GM19023 (cell line): Measurements from ENCODE around the gene MTERF4.

Experiments
- ATAC-seq: cut with Tn5 transposase; IDR thresholded peaks from one replicate; pipeline ENCODE4 v1.9.1; 2021; ENCODE audit warnings: mild to moderate bottlenecking, moderate library complexity; ENCODE audit not compliant: unreplicated experiment

Gene MTERF4, protein sequence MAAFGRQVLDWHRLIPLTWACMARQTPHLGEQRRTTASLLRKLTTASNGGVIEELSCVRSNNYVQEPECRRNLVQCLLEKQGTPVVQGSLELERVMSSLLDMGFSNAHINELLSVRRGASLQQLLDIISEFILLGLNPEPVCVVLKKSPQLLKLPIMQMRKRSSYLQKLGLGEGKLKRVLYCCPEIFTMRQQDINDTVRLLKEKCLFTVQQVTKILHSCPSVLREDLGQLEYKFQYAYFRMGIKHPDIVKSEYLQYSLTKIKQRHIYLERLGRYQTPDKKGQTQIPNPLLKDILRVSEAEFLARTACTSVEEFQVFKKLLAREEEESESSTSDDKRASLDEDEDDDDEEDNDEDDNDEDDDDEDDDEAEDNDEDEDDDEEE

DNA sequence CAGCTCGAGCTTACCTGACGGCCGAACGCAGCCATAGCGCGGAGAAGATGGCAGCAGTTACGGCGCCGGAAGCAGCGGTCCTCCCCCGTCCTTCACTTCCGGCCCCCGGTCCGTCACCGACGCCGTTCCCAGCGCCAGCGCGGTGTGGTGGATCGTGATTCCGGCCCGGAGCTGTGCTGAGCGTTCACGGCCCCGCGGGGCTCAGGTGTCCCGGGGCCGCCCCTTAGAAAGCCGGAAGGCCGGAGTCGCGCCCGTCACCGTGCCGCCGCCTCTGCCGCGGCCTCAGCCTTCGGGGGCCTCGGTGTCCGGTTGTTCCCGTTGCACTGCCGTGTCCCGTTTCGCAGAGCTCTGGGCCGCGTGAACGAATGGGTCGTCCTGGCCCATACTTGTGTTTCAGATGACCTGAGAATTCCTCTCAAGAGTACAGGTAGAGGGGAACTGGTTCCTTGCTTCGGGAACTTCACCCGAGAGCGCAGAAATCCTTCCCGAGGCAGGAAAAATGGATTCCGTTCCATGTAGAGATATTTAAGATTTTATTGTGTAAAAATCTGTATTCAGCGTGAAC, at the start of gene MTERF4:
TSS of gene MTERF4 (minus strand) at position 49 of the 565 bp plus-strand sequence. CDS start at position 35, 14 bp downstream.
- ATAC-seq, result peak; percentile 90

DNA sequence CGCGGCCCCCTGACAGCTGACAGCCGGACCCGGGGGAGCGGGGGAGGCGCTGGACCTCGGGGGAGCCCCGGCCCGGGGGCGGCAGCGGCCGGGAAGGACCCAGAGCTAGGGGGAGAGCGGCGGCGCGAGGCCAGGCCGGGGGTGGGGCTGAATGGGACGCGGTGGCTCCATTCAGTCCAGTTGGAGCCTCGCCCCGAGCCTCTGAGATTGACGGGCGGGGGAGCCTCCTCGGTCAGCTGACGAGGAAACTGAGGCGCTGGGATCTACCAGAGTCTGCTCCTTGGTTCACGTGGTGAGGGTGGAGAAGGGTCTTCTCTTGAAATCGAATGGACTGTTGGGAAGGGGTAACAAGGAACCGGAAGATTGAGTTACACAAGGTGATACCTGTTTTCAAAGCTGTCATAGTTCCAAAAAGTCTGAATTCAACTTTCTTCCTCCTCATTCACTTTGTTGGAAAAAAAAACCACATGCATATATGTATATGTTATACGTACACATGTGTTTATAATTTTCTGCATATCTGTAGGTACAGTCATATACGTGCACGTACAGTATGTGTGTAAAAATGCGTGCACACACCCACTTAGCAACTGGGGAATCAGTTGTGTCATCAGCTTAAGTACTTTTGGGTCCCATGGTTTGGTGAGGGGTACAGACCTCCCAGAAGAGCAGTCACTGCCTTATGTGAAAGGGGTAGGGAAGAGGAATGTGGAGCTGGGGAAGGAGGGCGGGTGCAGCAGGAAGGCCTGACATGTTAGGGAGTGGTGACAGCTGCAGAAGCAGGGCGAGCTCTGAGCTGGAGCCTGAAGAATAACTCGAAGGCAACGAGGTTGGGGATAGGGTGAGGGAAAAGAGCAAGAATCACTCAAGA, 48.8 kb upstream of the MTERF4 start:
- no peak for ATAC-seq

DNA sequence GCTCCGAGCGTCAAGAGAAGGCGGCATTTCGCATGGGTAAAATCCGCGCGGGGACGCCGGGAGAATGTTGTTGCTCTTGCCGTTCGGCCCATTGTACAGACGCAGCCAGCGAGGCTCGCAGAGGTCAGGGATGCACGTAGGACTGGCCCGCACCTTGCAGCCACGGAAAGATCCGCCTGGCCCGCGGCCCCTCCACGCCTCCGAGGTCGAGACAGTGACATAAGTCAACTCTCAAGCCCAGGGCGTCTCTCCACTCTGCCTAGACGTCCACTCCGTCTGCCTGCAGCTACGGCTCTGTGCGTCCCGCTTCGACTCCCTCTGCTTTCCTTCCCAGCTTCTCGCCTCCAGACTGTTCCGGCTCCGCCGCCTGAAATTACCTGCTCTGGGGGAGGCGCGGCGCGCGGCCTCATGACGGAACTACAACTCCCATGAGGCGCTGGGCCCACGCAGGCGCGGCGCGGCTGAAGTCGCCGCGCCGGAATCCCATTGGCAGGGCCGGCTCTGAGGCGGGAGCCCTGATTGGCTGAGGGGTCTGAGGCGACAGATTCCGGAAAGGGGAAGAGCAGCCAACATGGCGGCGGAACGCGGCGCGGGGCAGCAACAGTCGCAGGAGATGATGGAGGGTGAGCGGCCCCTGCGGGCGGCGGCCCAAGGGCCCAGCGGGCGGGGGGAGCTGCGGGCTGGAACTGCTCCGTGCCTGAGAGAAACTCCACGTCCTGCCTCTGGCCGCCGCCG, 48.0 kb upstream of the MTERF4 start, which contains the start of gene PPP1R7:
TSS of gene PPP1R7 (plus strand) at position 543 of the 735 bp plus-strand sequence. CDS start at position 572, 29 bp downstream.
- peak; percentile 73 for ATAC-seq

- ATAC-seq, result peak; percentile 2
Measured at GRCh38 chr2:241149675-241149924, 47.5 kb upstream of the MTERF4 start.

- peak; percentile 81 for ATAC-seq
Measured at GRCh38 chr2:241148891-241149674, 47.0 kb upstream of the MTERF4 start, which contains the start of gene PASK. Gene PASK, minus strand, starts transcription at chr2:241149472. Its CDS starts 6,440 bp downstream, at chr2:241143032.

DNA sequence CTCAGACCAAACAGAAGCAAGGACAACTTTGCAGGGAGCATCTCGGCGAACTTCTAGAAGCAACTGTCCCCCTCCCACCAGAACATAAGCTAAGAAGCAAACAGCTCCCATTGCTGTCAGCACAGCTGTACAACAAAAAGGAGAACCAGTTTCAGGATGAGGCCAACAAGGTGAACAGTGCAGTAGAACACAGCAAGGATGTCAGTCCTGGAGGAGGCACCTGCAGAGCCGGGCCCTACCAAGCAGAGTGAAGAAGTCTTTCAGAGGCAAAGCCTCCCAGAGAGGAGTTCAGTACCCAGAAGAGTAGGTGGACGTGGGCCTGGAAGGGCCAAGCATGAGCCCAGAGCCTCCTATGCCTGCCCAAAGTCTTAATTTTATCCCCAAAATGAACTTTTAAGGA, 46.2 kb upstream of the MTERF4 start:
- no peak for ATAC-seq

DNA sequence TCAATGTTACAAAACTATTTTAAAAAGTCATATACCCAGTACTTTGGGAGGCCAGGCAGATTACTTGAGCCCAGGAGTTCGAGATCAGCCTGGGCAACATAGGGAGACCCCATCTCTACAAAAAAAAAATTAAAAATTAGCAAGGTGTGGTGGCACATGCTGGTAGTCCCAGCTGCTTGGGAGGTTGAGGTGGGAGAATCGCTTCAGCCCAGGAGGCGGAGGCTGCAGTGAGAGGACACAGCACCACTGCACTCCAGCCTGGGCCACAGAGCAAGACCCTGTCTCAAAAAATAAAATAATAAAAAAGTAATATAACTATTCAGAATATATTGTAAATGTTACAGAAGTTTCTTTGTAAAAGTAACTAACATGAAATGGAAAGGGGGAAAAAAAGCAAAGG, 45.2 kb upstream of the MTERF4 start:
- no peak for ATAC-seq

DNA sequence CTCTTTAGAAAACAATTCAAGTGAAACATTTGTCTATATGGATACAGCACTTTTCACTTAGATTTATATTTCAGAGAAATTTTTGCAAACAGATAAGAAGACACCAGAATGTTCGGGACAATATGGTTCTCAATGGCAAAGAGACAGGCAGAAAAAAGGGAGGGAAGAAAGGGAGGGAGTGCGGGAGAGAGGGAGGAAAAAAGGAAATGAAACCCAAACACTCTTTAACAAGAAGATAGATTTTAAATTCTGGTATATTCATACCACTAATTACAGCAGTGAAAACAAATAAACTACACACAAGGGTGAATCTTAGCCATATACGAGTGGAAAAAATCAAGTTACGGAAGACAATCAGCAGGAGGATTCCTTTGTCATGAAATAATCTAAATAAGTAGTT, 44.2 kb upstream of the MTERF4 start:
- no peak for ATAC-seq

DNA sequence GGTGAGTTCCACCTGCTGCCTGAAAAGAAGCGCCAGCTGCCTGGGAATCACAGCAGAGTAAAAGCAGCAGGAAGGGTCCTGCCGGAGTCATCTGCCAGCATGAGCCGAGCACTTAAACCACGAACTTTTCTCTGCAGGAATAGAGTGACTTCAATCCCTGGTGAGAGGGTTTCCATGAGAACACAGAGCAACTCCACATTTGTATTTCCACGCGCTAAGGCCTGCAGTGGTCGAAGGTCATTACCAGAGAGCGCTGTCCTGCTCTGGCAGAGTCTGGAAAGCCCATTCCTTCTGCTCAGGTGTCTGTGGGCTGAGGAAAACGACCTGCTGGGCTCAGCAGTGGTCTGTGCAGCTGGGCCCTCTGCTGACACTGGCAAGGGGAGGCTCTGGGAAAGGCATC, 40.5 kb upstream of the MTERF4 start:
- no peak for ATAC-seq

DNA sequence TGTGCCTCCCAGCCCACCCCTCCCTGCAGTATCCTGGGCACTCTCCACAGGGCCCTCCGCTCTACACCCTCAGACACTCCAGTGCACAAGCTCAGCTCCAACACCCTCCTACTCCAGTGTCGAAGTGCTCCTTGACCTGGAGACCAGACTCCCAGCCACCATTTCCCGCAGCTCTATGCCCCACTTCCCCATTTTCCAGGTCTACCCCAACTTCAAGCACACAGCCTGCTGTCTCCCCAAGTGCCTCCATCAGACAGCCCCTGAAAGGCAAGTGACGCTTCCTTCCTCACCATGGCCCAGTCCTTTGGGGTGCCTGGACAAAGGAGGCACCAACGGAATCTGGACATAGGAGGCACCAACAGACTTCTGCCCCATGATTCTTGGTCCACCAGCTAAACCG, 40.0 kb upstream of the MTERF4 start:
- ATAC-seq, result no peak

GRCh38 chr2:241141214-241141770, 39.2 kb upstream of the MTERF4 start:
- no peak for ATAC-seq

- no peak for ATAC-seq
Measured at GRCh38 chr2:241140445-241140840, 38.4 kb upstream of the MTERF4 start.

DNA sequence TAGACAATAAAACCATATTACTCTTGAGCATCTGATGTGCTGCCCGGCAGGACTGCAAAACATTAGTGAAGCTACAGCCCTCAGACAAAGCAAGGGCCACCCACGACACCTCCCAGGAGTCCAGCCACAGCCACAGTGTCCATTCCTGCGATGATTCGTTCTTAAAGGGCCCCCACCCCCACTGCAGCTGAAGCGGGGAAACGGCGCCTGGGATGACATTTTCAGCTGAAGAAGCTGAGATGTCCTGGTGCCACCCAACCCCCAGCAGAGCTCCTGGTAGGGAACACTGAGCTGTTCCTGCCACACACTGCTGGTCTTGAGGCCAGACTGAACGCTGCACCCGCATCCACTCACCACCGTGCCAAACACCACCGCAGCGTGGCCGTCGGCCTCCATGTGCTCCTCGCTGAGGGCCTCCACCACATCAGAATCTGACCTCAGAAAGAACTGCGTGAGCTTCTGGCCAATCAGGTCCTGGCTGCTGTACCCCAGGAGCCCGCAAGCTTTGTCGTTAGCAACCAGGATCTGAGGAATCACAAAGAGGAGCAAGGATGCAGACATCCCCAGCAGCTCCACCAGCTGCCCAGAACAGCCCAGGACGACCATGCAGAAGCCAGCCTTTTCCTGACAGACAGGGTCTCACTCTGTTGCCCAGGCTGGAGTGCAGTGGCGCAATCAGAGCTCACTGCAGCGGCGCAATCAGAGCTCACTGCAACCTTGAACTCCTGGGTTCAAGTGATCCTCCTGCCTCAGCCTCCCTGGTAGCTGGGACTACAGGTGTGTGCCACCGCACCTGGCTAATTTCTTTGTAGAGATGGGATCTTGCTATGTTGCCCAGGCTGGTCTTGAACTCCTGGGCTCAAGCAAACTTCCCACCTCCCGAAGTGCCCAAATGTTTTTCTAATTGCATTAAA, 37.7 kb upstream of the MTERF4 start:
- no peak for ATAC-seq

DNA sequence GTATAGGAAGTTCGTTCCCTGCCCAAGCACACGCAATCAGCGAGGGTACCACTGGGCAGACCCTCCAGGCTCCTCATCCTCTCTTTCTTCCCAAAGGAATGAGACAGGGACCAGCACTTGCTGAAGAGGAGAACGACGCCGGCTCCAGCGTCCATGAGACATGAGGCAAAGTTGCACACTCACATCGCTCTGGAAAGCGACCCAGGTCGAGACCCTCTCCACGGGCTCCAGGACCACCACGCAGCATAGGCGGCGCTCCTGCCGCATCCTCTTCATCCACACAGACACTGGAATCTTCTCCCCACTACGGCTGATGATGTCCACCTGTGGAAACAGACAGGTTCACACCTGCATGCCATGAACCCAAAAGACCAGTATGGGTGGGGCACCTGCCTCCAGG, 36.4 kb upstream of the MTERF4 start:
- no peak for ATAC-seq

GRCh38 chr2:241137276-241138190, 35.4 kb upstream of the MTERF4 start:
- ATAC-seq, result no peak

- no peak for ATAC-seq
Measured at GRCh38 chr2:241136661-241137260, 34.7 kb upstream of the MTERF4 start.

DNA sequence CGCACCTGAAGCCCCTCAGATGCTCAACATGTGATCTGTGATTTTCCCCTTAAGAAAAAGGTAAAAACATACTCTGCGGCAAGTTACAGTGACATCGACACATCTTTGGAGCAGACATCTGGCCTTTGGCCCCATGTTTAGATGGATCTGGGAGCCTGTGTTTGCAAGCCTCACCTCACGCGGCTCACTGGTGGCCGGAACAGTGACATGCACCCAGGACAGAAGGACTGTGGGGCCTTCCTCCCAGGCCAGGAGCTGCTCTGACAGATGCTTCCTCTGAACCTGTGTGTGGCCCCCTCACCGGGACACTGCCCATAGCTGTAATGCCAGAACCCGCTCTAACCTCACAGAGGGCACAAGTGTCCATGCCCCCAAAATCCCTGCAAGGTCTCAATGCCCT, 34.1 kb upstream of the MTERF4 start:
- ATAC-seq, result no peak
